Central memory CD4-positive, alpha-beta T cell (primary cell): Measurements from ENCODE around the gene ADD1.

Source experiments
- DNase-seq: peaks from one replicate; pipeline ENCODE4 v3.0.0; 2022
- total RNA-seq, 3 experiments: gene quantifications; one replicate each; lab custom pipeline; 2026; lab: John Stamatoyannopoulos, UW

The ADD1 gene, protein sequence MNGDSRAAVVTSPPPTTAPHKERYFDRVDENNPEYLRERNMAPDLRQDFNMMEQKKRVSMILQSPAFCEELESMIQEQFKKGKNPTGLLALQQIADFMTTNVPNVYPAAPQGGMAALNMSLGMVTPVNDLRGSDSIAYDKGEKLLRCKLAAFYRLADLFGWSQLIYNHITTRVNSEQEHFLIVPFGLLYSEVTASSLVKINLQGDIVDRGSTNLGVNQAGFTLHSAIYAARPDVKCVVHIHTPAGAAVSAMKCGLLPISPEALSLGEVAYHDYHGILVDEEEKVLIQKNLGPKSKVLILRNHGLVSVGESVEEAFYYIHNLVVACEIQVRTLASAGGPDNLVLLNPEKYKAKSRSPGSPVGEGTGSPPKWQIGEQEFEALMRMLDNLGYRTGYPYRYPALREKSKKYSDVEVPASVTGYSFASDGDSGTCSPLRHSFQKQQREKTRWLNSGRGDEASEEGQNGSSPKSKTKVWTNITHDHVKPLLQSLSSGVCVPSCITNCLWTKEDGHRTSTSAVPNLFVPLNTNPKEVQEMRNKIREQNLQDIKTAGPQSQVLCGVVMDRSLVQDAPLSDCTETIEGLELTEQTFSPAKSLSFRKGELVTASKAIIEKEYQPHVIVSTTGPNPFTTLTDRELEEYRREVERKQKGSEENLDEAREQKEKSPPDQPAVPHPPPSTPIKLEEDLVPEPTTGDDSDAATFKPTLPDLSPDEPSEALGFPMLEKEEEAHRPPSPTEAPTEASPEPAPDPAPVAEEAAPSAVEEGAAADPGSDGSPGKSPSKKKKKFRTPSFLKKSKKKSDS
- 212 to 322 (median 226) reads per million in 3 experiments for total RNA-seq

- DNase-seq = peak; percentile 93
Observed at GRCh38 chr4:2843263-2843940, at the start of gene ADD1. TSS of gene ADD1 (plus strand) at chr4:2843844. CDS start at chr4:2875916, 32,072 bp downstream.

GRCh38 chr4:2794486-2795299 is 49.0 kb upstream of the ADD1 start:
- no peak for DNase-seq

- no peak for DNase-seq
Observed at GRCh38 chr4:2795300-2795892, 48.2 kb upstream of the ADD1 start.

- DNase-seq = no peak
Observed at GRCh38 chr4:2795893-2796848, 47.5 kb upstream of the ADD1 start.

DNA sequence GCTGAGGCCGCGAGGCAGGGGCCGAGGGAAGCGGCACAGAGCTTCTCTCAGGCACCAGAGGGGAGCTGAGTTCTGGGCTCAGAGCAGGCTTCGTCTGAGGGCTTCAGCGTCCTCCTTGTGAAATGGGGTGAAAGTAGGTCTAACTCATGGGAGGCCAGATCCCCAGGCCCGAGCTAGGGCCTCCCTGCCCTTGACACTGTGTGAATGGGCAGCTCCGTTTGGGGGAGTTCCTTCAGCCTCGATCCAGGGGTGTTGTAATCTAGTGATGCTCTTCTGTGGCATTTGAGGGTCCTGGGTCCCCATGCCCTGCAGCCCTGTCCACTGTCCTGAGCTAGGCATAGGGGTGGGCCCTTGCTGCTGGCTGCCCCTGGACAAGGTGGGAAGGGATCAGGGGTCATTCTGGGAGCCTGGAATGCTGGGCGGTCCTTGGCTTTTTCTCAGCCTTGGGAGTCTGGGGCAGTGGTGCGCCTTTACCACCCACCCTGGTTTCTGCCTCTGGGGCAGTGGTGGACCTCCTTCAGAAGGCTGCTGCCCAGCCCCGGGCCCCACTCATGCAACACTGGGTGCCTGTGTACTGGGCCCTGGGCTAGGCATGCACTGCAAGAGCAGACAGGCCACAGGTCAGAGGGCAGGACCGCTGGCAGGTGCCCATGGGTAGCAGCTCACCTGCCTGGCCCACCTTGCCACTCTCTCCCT is 46.6 kb upstream of the ADD1 start:
- DNase-seq = no peak

DNA sequence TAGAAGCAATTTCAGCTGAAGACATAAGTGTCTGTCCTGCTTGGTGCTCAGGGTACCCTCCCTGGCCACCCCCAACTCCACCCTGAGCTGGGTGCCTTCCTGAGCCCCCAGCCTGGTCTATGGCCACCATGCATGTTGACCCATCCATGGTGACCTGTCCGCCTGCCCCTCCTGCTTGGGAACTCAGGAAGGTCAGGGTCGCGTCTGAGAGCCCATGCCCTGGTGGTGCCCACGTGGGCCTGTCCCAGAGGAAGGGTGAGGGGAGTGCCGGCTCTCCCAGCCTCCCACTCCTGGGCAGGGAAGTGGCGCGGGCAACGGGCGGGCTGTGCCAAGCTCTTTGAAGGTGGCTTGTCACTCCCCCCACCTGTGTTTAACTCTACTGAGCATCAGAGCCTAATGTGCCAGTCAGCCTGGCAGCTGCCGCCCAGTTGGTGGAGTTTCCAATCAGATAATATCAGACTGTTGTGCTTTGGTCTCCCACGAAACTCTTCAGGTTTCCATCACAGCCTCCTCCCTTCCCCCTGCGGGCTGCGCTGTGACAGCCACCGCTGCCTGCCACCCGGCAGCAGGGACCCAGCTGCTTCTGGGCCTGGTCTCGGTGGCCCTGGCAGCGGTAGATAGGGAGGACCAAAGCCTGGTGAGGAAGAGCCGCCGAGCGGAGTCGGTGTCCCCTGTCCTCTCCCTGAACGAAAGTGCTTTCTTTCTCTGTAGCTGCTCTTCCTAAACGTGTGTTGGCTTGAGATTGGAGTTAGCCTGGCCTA is 45.9 kb upstream of the ADD1 start:
- DNase-seq = peak; percentile 64

DNA sequence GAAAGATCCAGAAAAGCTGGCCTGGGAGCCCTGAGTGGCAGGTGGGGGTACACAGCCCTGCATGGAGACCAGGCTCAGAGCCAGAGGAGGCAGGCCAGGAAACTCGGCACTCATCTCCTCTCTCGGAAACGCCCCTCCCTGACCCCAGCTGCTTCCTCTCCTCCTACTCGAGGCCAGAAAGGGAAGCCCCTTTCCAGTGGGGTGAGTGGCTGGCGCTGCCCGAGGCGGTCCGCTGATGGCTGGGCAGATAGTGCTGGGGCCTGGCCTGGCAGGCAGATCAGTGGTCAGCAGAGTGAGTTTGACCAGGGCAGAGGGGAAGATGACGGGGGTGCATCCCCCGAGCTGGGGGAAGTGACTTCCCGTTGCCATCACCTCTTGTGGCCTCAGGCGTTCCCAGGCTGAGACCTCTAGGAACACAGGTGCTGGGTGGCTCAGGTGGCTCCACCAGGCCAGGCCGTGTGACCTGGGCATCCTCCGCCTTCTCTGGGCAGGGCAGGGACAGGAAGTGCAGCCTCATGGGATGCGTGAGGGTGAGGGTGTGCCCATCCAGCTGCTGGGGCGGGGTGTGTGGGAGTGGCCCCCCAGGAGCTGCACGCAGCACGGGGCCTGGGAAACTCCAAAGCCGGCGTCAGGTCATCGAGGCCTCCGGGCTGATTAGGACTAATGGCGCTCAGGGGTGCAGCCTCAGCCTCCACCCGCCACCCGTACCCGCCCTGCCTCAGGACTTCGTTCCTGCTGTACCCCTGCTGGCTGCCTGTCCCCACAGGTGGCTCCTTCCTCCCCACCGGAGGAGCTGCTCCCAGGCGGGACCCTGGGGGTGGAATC is 45.0 kb upstream of the ADD1 start:
- DNase-seq = peak; percentile 46

- DNase-seq = no peak
Observed at GRCh38 chr4:2799224-2799911, 44.3 kb upstream of the ADD1 start.

- DNase-seq = no peak
Observed at GRCh38 chr4:2799971-2800690, 43.5 kb upstream of the ADD1 start.

DNA sequence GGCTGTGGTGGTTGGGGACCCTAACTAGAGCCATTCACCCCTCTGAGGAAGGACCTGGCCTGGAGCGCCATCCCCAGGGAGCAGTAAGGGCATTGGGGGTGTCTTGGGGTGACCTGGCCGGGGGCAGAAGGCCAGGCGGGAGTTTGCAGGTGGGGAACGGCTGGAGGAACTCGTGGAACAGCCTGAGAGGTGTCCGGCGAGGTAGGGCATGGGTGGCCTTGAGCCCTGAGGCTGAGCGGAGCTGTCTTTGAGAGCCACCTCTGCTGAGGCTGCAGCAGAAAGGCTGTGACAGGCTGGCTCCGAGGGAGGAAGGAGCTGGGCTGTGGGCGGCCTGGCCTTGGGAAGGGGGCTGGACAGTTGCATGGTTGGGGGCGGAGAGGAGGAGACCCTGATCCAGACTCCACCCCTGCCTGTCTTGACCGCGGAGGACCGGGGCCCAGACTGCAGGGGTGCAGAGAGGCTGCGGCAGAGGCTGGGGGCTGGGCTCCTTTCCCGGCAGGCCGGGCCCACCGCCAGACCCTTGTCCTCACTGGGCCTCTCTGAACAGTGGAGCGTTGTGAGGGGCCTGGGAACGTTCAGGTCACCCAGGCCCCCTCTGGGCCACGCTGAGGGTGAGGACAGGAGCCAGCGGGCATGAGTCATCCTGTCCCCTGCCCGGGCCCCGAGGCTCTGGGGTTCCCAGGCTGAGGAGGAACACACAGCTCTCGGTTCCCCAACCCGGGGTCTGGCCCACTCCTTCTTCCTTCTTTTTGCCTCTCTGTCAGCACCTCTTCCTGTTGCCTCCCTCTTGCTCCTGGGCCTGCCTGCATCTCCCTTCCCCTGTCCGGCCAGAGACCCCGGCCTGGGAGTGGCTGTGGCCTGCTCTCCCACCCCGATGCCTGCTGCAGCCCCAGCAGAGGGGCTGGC is 42.7 kb upstream of the ADD1 start:
- DNase-seq = no peak

DNA sequence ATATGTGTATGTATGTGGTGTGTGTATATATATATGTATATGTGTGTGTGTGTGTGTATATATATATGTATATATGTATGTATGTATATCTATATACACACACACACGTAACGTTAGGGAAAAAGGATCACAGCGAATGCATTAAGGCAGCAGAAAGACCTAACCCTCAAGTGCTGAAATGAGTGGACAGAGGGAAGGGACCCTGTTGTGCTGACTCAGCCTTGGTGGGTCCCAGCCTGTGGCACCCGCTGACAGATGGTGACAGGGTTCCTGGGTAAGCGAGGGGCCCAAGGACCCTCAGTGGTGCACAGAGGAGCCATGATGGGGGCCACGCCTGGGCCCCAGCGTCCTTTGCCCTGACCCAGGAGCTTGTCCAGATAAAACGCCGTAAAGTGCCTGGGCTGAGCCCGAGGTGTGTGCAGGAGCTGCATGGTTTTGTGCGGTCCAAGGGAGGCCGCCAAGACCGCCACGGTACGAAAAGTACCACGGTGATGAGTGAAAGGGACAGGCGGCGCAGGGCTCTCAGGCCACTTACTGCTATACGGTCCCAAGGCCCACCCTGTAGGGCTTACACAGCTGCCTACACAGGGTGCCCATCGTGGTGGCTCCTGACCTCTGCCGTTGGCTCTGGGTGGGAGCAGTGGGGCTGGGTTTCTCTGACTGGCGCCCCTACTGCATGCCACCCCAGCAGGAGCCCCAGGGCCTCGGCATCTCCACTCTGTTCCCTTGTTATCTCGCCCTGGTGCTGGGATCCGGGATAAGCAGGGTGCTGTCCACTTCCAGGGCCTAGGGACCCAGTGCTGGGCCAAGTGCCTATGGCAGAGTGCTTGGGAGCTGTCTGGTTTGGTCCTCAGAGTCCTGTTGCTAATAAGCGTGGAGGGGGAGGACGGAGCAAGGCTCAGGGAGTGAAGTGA is 40.8 kb upstream of the ADD1 start:
- no peak for DNase-seq

GRCh38 chr4:2803624-2804448 is 39.8 kb upstream of the ADD1 start:
- no peak for DNase-seq

- DNase-seq = no peak
Observed at GRCh38 chr4:2804449-2804972, 39.1 kb upstream of the ADD1 start.
